GM21723 (cell line): ENCODE results near the gene GOSR2.

Source experiments
- ATAC-seq: cut with Tn5 transposase; IDR thresholded peaks from one replicate; pipeline ENCODE4 v1.9.1; 2021; ENCODE audit warnings: mild to moderate bottlenecking, moderate library complexity; ENCODE audit not compliant: unreplicated experiment

GOSR2 gene

DNA sequence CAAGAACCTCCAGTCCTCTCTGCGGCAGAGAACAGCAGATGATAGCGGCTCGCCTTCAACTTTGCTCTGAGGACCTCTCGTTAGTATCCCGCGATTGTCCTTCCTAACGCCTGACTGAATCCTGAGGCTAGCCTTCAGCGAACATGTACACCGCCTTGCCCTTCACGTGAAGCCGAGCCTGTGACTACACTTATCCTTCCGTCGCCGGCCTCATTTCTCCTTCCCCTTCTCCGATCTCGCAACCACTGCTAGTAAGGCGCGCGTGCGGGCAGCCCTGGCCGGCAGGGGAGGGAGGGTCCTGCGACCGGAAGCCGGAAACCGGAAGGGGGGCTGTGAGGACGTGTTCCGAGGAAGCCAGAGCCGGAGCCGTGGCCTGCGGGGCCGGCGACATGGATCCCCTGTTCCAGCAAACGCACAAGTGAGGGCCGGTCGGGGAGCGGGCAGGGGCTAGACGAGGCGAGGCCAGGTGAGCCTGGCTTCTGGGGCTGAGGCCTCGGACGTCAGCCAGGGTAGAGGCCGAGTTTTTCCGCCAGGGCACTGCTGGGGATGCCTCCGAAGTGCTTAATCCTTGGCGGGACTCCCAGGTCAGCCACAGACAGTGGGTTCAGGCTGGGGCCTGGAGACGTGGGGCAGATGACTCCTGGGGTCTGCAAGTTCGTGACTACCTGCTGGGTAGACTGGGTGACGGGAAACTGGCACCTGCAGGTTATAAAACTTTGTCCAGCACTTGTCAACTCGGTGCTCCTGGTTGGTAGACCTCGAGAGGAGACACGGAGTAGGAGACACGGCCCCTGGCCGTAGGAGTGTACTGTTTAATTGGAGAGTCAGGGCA, at the start of gene GOSR2:
Gene GOSR2, plus strand, starts transcription at position 357 of the 832 bp plus-strand sequence. Its CDS starts 33 bp downstream, at position 390.
- ATAC-seq = peak; percentile 93

GRCh38 chr17:46873941-46874645, 48.9 kb upstream of the GOSR2 start:
- no peak for ATAC-seq

GRCh38 chr17:46874906-46875305, 48.1 kb upstream of the GOSR2 start:
- no peak for ATAC-seq

GRCh38 chr17:46875849-46876352, 47.1 kb upstream of the GOSR2 start:
- ATAC-seq = no peak

DNA sequence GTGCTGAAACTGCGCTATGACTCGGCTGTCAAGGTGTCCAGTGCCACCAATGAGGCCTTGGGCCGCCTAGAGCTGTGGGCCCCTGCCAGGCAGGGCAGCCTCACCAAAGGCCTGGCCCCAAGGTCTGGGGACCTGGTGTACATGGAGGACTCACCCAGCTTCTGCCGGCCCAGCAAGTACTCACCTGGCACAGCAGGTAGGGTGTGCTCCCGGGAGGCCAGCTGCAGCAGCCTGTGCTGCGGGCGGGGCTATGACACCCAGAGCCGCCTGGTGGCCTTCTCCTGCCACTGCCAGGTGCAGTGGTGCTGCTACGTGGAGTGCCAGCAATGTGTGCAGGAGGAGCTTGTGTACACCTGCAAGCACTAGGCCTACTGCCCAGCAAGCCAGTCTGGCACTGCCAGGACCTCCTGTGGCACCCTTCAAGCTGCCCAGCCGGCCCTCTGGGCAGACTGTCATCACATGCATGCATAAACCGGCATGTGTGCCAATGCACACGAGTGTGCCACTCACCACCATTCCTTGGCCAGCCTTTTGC, 46.5 kb upstream of the GOSR2 start:
- ATAC-seq = no peak

DNA sequence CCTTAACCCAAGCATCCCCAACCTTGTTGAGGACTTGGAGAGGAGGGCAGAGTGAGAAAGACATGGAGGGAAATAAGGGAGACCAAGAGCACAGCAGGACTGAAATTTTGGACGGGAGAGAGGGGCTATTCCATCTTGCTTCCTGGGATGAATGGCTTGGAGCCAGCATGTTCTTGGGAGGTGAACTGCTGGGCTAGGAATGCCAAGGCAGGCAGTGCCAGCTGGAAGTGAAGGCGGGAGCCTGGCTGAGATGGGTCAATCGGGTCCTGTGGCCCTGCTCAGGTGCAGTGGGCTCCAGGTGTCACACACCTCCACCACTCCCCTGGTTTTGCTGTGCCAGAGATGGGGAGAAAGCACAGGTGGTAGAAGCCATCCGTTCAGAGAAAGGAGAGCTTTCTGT, 46.0 kb upstream of the GOSR2 start:
- no peak for ATAC-seq

DNA sequence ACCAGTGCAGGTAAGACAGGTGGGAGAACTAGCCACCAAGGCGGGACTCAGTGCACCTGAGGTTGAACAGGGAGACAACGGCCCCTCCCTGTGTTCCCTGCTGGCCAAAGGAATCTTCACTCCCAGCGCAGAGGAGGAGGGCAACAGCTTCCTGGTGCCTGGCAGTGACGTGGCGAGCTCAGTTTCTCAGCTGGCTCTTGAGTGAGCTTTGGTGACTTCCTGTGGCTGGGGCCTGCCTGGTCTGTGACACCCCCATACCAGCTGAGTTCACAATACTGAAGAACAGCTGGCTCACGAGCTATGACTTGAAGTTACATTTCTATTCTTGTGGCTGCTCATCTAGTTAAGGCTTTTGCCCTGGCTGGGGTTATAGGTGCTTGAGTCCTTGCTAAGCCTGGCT, 45.5 kb upstream of the GOSR2 start:
- ATAC-seq = no peak

- ATAC-seq = no peak
Observed at GRCh38 chr17:46878055-46878454, 44.9 kb upstream of the GOSR2 start.

- no peak for ATAC-seq
Observed at GRCh38 chr17:46879101-46879500, 43.9 kb upstream of the GOSR2 start.

DNA sequence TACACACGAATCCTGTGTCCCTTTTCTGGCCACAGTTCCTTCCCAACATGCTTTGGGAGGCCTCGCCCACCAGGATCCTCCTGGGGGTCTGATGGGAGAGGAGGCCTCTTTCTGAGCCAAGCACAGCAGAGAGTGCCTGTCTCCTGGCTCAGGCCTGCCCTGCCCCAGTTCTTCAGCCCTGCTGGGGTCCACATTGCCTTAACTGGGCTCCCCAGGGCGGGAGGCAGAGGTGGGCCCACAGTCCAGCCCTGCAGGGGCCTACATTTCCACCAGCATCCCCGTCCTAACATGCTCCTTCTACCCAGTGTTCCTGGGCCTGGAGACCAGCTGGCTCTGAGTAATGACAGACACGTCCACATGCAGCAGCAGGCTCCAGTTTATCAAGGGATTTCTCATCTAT, 41.9 kb upstream of the GOSR2 start:
- no peak for ATAC-seq

GRCh38 chr17:46882666-46883065, 40.3 kb upstream of the GOSR2 start:
- no peak for ATAC-seq

GRCh38 chr17:46883871-46884520, 39.0 kb upstream of the GOSR2 start:
- no peak for ATAC-seq

- no peak for ATAC-seq
Observed at GRCh38 chr17:46884552-46884951, 38.4 kb upstream of the GOSR2 start.

DNA sequence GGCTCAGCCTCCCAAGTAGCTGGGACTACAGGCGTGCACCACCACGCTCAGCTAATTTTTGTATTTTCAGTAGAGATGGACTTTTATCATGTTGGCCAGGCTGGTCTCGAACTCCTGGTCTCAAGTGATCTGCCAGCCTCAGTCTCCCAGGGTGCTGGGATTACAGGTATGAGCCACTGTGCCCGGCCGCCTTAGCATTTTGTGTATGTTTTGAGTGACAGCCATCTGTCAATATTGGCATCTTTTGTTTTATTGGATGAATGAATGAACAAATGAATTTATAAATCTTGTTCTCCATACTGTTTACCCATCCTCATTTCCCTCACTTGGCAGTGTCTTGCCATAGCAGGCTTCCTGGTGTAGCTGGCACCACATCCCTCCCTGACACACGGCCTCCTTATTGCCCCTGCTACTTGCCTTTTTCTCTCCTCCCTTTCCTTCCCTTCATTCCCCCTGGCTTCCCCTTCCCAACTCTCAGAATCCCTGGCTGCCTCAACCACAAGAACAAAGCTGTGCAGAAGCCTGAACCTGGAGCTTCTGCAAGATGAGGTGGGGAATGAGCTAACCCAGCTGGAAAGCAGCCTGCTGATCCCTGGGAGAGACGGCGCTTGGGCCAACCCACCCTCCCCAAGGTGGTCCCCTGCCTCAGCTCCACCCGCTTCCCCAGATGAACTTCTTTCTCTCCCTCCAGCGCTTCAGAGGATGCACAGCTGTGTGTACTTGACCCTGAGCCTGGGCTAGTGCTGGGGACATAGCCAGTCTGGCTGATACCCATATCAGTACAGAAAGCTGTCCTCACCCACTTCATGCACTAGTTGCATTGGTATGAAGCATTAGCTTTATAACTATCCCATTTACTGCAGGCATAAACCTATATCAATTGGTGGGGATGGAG, 37.3 kb upstream of the GOSR2 start:
- ATAC-seq = no peak

- no peak for ATAC-seq
Observed at GRCh38 chr17:46886310-46886663, 36.7 kb upstream of the GOSR2 start.

DNA sequence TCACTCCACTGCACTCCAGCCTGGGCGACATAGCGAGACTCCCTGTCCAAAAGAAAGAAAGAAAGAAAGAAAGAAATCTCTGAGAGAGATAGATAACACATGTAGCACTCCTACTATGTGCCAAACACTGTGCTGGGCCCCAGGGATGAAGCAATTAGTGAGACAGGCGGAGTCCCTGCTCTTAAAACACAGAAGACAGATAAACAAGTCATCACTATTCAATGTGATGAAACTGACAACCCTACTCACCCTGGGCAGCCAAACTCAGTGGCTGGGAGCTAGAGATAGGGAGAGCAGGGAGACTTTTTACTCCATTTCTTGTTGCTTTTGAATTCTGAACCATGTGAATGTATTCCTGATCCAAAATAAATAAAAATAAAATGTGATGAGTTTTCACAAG, 35.2 kb upstream of the GOSR2 start:
- ATAC-seq = no peak

- ATAC-seq = no peak
Observed at GRCh38 chr17:46888727-46889126, 34.2 kb upstream of the GOSR2 start.

GRCh38 chr17:46889519-46889918, 33.4 kb upstream of the GOSR2 start:
- no peak for ATAC-seq

DNA sequence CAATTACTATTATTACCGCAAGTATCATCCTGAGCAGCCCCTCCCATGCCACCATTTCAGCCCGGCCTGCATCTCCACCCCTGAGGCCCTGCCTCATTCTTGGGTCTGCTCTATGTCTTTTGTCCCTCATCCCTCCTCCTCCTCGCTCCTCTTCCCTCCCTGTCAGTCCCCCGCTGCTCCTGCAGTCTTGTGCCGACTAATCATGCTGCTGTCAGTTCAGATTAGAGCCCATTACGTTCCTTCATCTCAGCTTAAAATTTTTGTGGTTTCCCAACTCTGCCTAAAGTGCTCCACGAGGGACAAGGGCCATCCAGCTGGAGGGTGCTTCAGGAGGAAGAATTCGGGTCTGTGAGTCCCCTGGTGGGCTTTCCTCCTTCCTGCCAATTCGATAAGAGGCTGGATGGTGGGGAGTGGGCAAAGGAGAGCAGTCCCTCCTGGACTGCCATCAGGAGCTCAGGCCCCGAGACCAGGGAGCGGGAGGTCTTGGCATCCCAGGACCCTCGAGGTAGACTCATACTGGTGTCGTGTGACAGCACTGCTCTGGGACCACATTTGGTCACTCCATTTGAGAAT, 32.9 kb upstream of the GOSR2 start:
- no peak for ATAC-seq

DNA sequence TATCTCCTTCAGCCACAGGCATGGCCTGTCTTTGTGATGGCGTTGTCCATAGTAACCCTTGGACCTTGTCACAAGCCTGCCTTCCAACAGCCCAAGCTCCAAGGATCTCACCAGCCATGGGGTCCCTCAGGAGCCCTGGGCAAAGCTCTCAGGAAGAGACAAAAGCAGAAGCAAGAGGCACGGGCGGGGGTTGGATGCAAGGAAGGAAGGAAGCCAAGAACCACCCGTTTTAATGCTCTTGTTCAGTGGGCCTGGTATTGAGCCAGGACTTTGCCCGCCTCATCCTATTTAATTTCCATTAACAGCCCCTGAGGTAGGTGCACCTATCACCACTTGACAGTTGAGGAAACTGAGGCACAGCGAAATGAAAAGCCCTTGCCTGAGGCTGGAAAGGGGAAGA, 32.3 kb upstream of the GOSR2 start:
- no peak for ATAC-seq
